HG03378 (cell line): ENCODE results near the gene METTL6.
"Not testable (repeated sequence)": the region's sequence is repeated elsewhere in the genome, so short reads cannot be mapped to it uniquely, and the experiment has no call there.

ENCODE experiments used
- ATAC-seq: cut with Tn5 transposase; IDR thresholded peaks from one replicate; pipeline ENCODE4 v1.9.1; 2021; ENCODE audit warnings: mild to moderate bottlenecking, moderate library complexity; ENCODE audit not compliant: unreplicated experiment

METTL6 gene

GRCh38 chr3:15427182-15427880 lies at the start of gene METTL6, which contains the start of gene EAF1:
Gene METTL6, minus strand, starts transcription at chr3:15427544. Its CDS starts 1,033 bp downstream, at chr3:15426511.
Gene EAF1, plus strand, starts transcription at chr3:15427598. Its CDS starts 182 bp downstream, at chr3:15427780.
- ATAC-seq: peak; percentile 73

- ATAC-seq: no peak
Observed at GRCh38 chr3:15476378-15476777, 49.0 kb upstream of the METTL6 start.

- no peak for ATAC-seq
Observed at GRCh38 chr3:15475161-15475560, 47.8 kb upstream of the METTL6 start.

- ATAC-seq: no peak
Observed at GRCh38 chr3:15471861-15472260, 44.5 kb upstream of the METTL6 start.

- no peak for ATAC-seq
Observed at GRCh38 chr3:15470849-15471248, 43.5 kb upstream of the METTL6 start.

- ATAC-seq: no peak
Observed at GRCh38 chr3:15470261-15470660, 42.9 kb upstream of the METTL6 start.

GRCh38 chr3:15467227-15468181 lies 40.2 kb upstream of the METTL6 start:
- ATAC-seq: no peak

- ATAC-seq: no peak
Observed at GRCh38 chr3:15465876-15466585, 38.7 kb upstream of the METTL6 start.

- no peak for ATAC-seq
Observed at GRCh38 chr3:15462451-15462850, 35.1 kb upstream of the METTL6 start.

GRCh38 chr3:15460891-15461531 lies 33.7 kb upstream of the METTL6 start:
- no peak for ATAC-seq

- ATAC-seq: no peak
Observed at GRCh38 chr3:15458212-15458780, 31.0 kb upstream of the METTL6 start.

GRCh38 chr3:15456915-15457314 lies 29.6 kb upstream of the METTL6 start:
- not testable (repeated sequence) for ATAC-seq

- ATAC-seq: no peak
Observed at GRCh38 chr3:15456321-15456720, 29.0 kb upstream of the METTL6 start.

- no peak for ATAC-seq
Observed at GRCh38 chr3:15455756-15456155, 28.4 kb upstream of the METTL6 start.

GRCh38 chr3:15454965-15455364 lies 27.6 kb upstream of the METTL6 start:
- ATAC-seq: no peak

GRCh38 chr3:15453991-15454625 lies 26.8 kb upstream of the METTL6 start:
- ATAC-seq: no peak

GRCh38 chr3:15453501-15453900 lies 26.2 kb upstream of the METTL6 start:
- ATAC-seq: no peak

GRCh38 chr3:15452961-15453360 lies 25.6 kb upstream of the METTL6 start:
- no peak for ATAC-seq

GRCh38 chr3:15452156-15452555 lies 24.8 kb upstream of the METTL6 start:
- no peak for ATAC-seq
